ENCODE results near the gene HTR4.

- TF ChIP-seq EZH2 (IDR thresholded peaks at IDR 0.05; ENCODE audit: low read length, missing control alignments) = no peak
- TF ChIP-seq CTCF (conservative IDR thresholded peaks at IDR 0.05 in 1 of 2, IDR thresholded peaks at IDR 0.05 in 1 of 2; ENCODE audit: low read depth in 1 of 2, low read length in 2 of 2) = no peak
Measured at GRCh38 chr5:148687871-148688270, 33.5 kb upstream of the HTR4 start.
